ENCODE data around the gene CALML5.

The CALML5 gene

GRCh38 chr10:5479481-5480161, 19.7 kb downstream of the CALML5 start (continued):
- TF ChIP-seq ZNF266 (tag by site-specific recombination; IDR thresholded peaks at IDR 0.05; ENCODE audit: low read depth) (no peak), ZNF10 (tag by site-specific recombination; IDR thresholded peaks at IDR 0.05) (no peak)

GRCh38 chr10:5478694-5479305, 20.6 kb downstream of the CALML5 start:
- CTCF ChIA-PET: interaction anchor here (1.4 to 1.6 kb wide), 2 partner anchors 36 to 144 kb away, joined by 7 to 8 read pairs; no protein-coding TSS in a partner anchor
- no peaks in the 10 kb centered on the region for H3K4me1 ChIP-seq (ENCODE audit: control insufficient read depth, insufficient read depth, low read length)
- no peak for TF ChIP-seq BCL11B (tag by site-specific recombination; IDR thresholded peaks at IDR 0.05; ENCODE audit: low read depth)
- TF ChIP-seq ZNF169 (tag by site-specific recombination; IDR thresholded peaks at IDR 0.05): no peak
- no peak for TF ChIP-seq ZBTB21 (tag by site-specific recombination; IDR thresholded peaks at IDR 0.05)
- TF ChIP-seq ZNF549 (tag by site-specific recombination; IDR thresholded peaks at IDR 0.05): no peak
- TF ChIP-seq ZNF121 (tag by site-specific recombination; IDR thresholded peaks at IDR 0.05): no peak
- no peak for TF ChIP-seq KLF1 (tag by site-specific recombination; IDR thresholded peaks at IDR 0.05)
- TF ChIP-seq ZNF19 (tag by site-specific recombination; IDR thresholded peaks at IDR 0.05; ENCODE audit: low read depth): no peak
- no peak for TF ChIP-seq ZEB2 (tag by site-specific recombination; IDR thresholded peaks at IDR 0.05)
- TF ChIP-seq ZNF626 (tag by site-specific recombination; IDR thresholded peaks at IDR 0.05): no peak
- TF ChIP-seq ZNF677 (tag by site-specific recombination; IDR thresholded peaks at IDR 0.05): no peak
- POLR2A ChIA-PET: no interaction called here
- H3K36me3 ChIP-seq (ENCODE audit: control insufficient read depth in 2 of 2, insufficient read depth in 1 of 2, low read length in 2 of 2): no peaks in the 10 kb centered on the region
- no peak overlapping the region for H3K27ac ChIP-seq (ENCODE audit: extremely low read depth, low read depth, low read length)
- H3K4me3 ChIP-seq (ENCODE audit: low read depth, low read length): no peak overlapping the region
- H3K9me3 ChIP-seq (ENCODE audit: control insufficient read depth, insufficient read depth, low read depth, low read length): no peaks in the 10 kb centered on the region

- ChIA-PET CTCF (interaction anchor here (1.4 to 1.6 kb wide), 2 partner anchors 35 to 145 kb away, joined by 7 to 8 read pairs; no protein-coding TSS in a partner anchor), POLR2A (no interaction called here)
- TF ChIP-seq ZNF660 (tag by site-specific recombination; IDR thresholded peaks at IDR 0.05) (no peak), PATZ1 (tag by site-specific recombination; IDR thresholded peaks at IDR 0.05) (no peak), ZBTB26 (tag by site-specific recombination; optimal IDR thresholded peaks at IDR 0.05) (no peak), ZNF571 (tag by site-specific recombination; IDR thresholded peaks at IDR 0.05) (no peak), SCRT2 (tag by site-specific recombination; IDR thresholded peaks at IDR 0.05) (no peak), ZBTB21 (tag by site-specific recombination; IDR thresholded peaks at IDR 0.05) (no peak), ZNF2 (tag by site-specific recombination; IDR thresholded peaks at IDR 0.05) (no peak), YY2 (tag by site-specific recombination; IDR thresholded peaks at IDR 0.05) (no peak), ZNF146 (tag by site-specific recombination; IDR thresholded peaks at IDR 0.05) (no peak), ZNF433 (tag by site-specific recombination; IDR thresholded peaks at IDR 0.05; ENCODE audit: low read depth) (no peak), ZNF416 (tag by site-specific recombination; IDR thresholded peaks at IDR 0.05) (no peak), MZF1 (tag by site-specific recombination; IDR thresholded peaks at IDR 0.05; ENCODE audit: borderline replicate concordance) (no peak)
- TF ChIP-seq, protein P1, sequence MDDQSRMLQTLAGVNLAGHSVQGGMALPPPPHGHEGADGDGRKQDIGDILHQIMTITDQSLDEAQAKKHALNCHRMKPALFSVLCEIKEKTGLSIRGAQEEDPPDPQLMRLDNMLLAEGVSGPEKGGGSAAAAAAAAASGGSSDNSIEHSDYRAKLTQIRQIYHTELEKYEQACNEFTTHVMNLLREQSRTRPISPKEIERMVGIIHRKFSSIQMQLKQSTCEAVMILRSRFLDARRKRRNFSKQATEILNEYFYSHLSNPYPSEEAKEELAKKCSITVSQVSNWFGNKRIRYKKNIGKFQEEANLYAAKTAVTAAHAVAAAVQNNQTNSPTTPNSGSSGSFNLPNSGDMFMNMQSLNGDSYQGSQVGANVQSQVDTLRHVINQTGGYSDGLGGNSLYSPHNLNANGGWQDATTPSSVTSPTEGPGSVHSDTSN (CRISPR knock-in tag; IDR thresholded peaks at IDR 0.05): no peak
- TF ChIP-seq, protein P2, sequence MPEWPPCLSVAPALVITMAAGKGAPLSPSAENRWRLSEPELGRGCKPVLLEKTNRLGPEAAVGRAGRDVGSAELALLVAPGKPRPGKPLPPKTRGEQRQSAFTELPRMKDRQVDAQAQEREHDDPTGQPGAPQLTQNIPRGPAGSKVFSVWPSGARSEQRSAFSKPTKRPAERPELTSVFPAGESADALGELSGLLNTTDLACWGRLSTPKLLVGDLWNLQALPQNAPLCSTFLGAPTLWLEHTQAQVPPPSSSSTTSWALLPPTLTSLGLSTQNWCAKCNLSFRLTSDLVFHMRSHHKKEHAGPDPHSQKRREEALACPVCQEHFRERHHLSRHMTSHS (tag by site-specific recombination; IDR thresholded peaks at IDR 0.05): no peak
- TF ChIP-seq, protein P3, sequence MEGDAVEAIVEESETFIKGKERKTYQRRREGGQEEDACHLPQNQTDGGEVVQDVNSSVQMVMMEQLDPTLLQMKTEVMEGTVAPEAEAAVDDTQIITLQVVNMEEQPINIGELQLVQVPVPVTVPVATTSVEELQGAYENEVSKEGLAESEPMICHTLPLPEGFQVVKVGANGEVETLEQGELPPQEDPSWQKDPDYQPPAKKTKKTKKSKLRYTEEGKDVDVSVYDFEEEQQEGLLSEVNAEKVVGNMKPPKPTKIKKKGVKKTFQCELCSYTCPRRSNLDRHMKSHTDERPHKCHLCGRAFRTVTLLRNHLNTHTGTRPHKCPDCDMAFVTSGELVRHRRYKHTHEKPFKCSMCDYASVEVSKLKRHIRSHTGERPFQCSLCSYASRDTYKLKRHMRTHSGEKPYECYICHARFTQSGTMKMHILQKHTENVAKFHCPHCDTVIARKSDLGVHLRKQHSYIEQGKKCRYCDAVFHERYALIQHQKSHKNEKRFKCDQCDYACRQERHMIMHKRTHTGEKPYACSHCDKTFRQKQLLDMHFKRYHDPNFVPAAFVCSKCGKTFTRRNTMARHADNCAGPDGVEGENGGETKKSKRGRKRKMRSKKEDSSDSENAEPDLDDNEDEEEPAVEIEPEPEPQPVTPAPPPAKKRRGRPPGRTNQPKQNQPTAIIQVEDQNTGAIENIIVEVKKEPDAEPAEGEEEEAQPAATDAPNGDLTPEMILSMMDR (tag by site-specific recombination; IDR thresholded peaks at IDR 0.05): no peak
Measured at GRCh38 chr10:5477948-5478693, 21.2 kb downstream of the CALML5 start.

More at GRCh38 chr10:5477948-5478693, 21.2 kb downstream of the CALML5 start:
- Histone ChIP-seq H3K4me1 (ENCODE audit: control insufficient read depth, insufficient read depth, low read length) (no peaks in the 10 kb centered on the region), H3K4me3 (ENCODE audit: low read depth, low read length) (no peak overlapping the region), H3K27ac (ENCODE audit: extremely low read depth, low read depth, low read length) (no peak overlapping the region), H3K36me3 (ENCODE audit: control insufficient read depth in 2 of 2, insufficient read depth in 1 of 2, low read length in 2 of 2) (no peaks in the 10 kb centered on the region), H3K9me3 (ENCODE audit: control insufficient read depth, insufficient read depth, low read depth, low read length) (no peaks in the 10 kb centered on the region)
